Right lobe of liver (tissue), 4 donors: ENCODE data around the gene ALB.

Source experiments
- CTCF ChIP-seq, 4 donors: fragments of 200-600 bp in 3 of 4; fragments of 450-650 bp in 1 of 4; IDR thresholded peaks; one replicate each; pipeline versions ENCODE4 v1.5.1 to v1.8.0; 2016 to 2022; ENCODE audit warnings: antibody characterized with exemption in 4 of 4, mild to moderate bottlenecking in 2 of 4
- POLR2A ChIP-seq: fragments of 450-650 bp; IDR thresholded peaks from one replicate; pipeline ENCODE4 v1.6.1; 2017; ENCODE audit warnings: antibody characterized with exemption, mild to moderate bottlenecking
- donor health status: DM: no; HTN: no; CAD: no.
- donor health status: DM: no; HTN: no; CAD: no.
- donor health status: DM: no; HTN: yes; CAD: no.

DNA sequence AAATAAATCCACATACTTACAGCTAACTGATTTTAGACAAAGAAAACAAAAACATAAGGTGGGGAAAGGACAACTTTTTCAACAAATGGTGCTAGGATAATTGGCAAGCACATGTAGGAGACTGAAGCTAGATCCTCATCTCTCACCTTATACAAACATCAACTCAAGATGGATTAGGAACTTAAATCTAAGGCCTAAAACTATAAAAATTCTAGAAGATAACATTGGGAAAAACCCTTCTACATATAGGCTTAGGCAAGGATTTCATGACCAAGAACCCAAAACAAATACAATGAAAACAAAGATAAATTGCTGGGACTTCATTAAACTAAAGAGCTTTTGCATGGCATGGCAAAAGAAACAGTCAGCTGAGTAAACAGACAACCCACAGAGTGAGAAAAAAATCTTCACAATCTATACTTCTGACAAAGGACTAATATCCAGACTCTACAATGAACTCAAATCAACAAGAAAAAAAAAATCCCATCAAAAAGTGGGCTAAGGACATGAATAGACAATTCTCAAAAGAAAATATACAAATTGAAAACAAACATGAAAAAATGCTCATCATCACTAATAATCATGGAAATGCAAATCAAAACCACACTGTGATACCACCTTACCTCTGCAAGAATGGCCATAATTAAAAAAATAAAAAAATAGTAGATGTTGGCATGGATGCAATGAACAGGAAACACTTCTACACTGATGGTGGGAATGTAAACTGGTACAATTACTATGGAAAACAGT lies 17.8 kb downstream of the ALB start:
- TF ChIP-seq POLR2A (peak; percentile 80), CTCF (IDR thresholded peaks at IDR 0.05) (peak in 1 of 4 donors; percentile 4)
